H9 (cell line): ENCODE data around the gene CBR1. TPM values are rescaled to one million over a fixed set of nuclear protein-coding genes. Genes with fewer than 3 reads are reported as not detected.
A peak's percentile ranks its signal among the peaks of the same experiment; 100 is the strongest.

ENCODE experiments used
- DNase-seq: peaks from one replicate; pipeline ENCODE4 v3.0.0-alpha.2; 2017
- H2AFZ ChIP-seq: one replicate; pipeline ENCODE4 v1.6.1; 2013; ENCODE audit warnings: mild to moderate bottlenecking, low read length, control low read depth, moderate library complexity
- H2AK5ac ChIP-seq: 2 replicates; pipeline ENCODE4 v1.6.1; 2013; ENCODE audit warnings: low read length, control low read depth, mixed read lengths; ENCODE audit not compliant: insufficient read length
- H2BK120ac ChIP-seq: one replicate; pipeline ENCODE4 v1.6.1; 2013; ENCODE audit warnings: low read depth, mild to moderate bottlenecking, low read length, control low read depth, inconsistent platforms; ENCODE audit not compliant: poor library complexity, severe bottlenecking
- H2BK12ac ChIP-seq: 2 replicates; pipeline ENCODE4 v1.6.1; 2013; ENCODE audit warnings: low read length, control low read depth, mixed read lengths, low read depth; ENCODE audit not compliant: insufficient read length
- H2BK15ac ChIP-seq: 2 replicates; pipeline ENCODE4 v1.6.1; 2013; ENCODE audit warnings: low read depth, low read length, control low read depth
- H2BK20ac ChIP-seq: one replicate; pipeline ENCODE4 v1.6.1; 2013; ENCODE audit warnings: low read depth, mild to moderate bottlenecking, low read length, control low read depth, inconsistent platforms; ENCODE audit not compliant: poor library complexity, severe bottlenecking
- H2BK5ac ChIP-seq: 2 replicates; pipeline ENCODE4 v1.6.1; 2013; ENCODE audit warnings: low read length, control low read depth, mixed read lengths; ENCODE audit not compliant: insufficient read length
- H3K14ac ChIP-seq: 2 replicates; pipeline ENCODE4 v1.6.1; 2013; ENCODE audit warnings: low read length, control low read depth; ENCODE audit not compliant: insufficient read depth
- H3K18ac ChIP-seq: 2 replicates; pipeline ENCODE4 v1.6.1; 2013; ENCODE audit warnings: low read depth, mild to moderate bottlenecking, mixed read lengths, low read length, control low read depth; ENCODE audit not compliant: insufficient read length
- H3K23ac ChIP-seq: 2 replicates; pipeline ENCODE4 v1.6.1; 2013; ENCODE audit warnings: low read length, control low read depth, mixed read lengths, low read depth; ENCODE audit not compliant: insufficient read length
- H3K23me2 ChIP-seq: 2 replicates; pipeline ENCODE4 v1.6.1; 2013; ENCODE audit warnings: low read depth, mild to moderate bottlenecking, mixed read lengths, low read length, control low read depth; ENCODE audit not compliant: insufficient read length, poor library complexity, severe bottlenecking
- H3K27ac ChIP-seq: 2 replicates; pipeline ENCODE4 v1.5.1; 2013; ENCODE audit warnings: low read length, control low read depth, mixed read lengths, low read depth; ENCODE audit not compliant: insufficient read length
- H3K27me3 ChIP-seq: 2 replicates; pipeline ENCODE4 v1.6.1; 2013; ENCODE audit warnings: low read length, control low read depth, inconsistent platforms; ENCODE audit not compliant: insufficient read depth
- H3K4ac ChIP-seq: 2 replicates; pipeline ENCODE4 v1.6.1; 2013; ENCODE audit warnings: low read depth, mild to moderate bottlenecking, control low read depth, inconsistent platforms, low read length, moderate library complexity
- H3K4me1 ChIP-seq: 2 replicates; pipeline ENCODE4 v1.6.1; 2013; ENCODE audit warnings: low read length, control low read depth, inconsistent platforms; ENCODE audit not compliant: insufficient read depth
- H3K4me2 ChIP-seq: 2 replicates; pipeline ENCODE4 v1.6.1; 2013; ENCODE audit warnings: low read length, control low read depth, mixed read lengths; ENCODE audit not compliant: insufficient read length, insufficient read depth
- H3K56ac ChIP-seq: 2 replicates; pipeline ENCODE4 v1.6.1; 2013; ENCODE audit warnings: low read depth, mild to moderate bottlenecking, mixed read lengths, low read length, control low read depth; ENCODE audit not compliant: insufficient read length
- H3K79me1 ChIP-seq: 2 replicates; pipeline ENCODE4 v1.6.1; 2013; ENCODE audit warnings: low read depth, mild to moderate bottlenecking, moderate library complexity, low read length, control low read depth, inconsistent platforms; ENCODE audit not compliant: insufficient read depth, poor library complexity, severe bottlenecking
- H3K79me2 ChIP-seq: 2 replicates; pipeline ENCODE4 v1.6.1; 2013; ENCODE audit warnings: low read length, control low read depth, inconsistent platforms; ENCODE audit not compliant: insufficient read depth
- H3K9ac ChIP-seq: 2 replicates; pipeline ENCODE4 v1.6.1; 2013; ENCODE audit warnings: low read length, control low read depth, mixed read lengths; ENCODE audit not compliant: insufficient read length; ENCODE audit errors: extremely low read depth
- H3K9me3 ChIP-seq: one replicate; pipeline ENCODE4 v1.6.1; 2013; ENCODE audit warnings: low read depth, low read length, inconsistent platforms; ENCODE audit not compliant: control insufficient read depth
- H3T11ph ChIP-seq: one replicate; pipeline ENCODE4 v1.6.1; 2013; ENCODE audit warnings: mild to moderate bottlenecking, low read length, control low read depth, inconsistent platforms
- H4K20me1 ChIP-seq: one replicate; pipeline ENCODE4 v1.6.1; 2013; ENCODE audit not compliant: control insufficient read depth, insufficient read length, insufficient read depth
- H4K5ac ChIP-seq: 2 replicates; pipeline ENCODE4 v1.6.1; 2013; ENCODE audit warnings: low read depth, mild to moderate bottlenecking, mixed read lengths, low read length, control low read depth; ENCODE audit not compliant: insufficient read length
- H4K8ac ChIP-seq: replicated peaks from 2 replicates; pipeline ENCODE4 v1.6.1; 2013; ENCODE audit warnings: low read length, control low read depth, mixed read lengths, low read depth; ENCODE audit not compliant: insufficient read length
- H4K91ac ChIP-seq: 2 replicates; pipeline ENCODE4 v1.6.1; 2013; ENCODE audit warnings: low read depth, mild to moderate bottlenecking, moderate library complexity, mixed read lengths, low read length, control low read depth; ENCODE audit not compliant: insufficient read length
- H3K27ac Mint-ChIP-seq, 3 experiments: 2 replicates in 2 of 3; 3 replicates in 1 of 3; pipeline ENCODE4 v1.8.0; 2020 to 2021; ENCODE audit warnings: mixed read lengths in 3 of 3, mild to moderate bottlenecking in 1 of 3, moderate library complexity in 1 of 3
- H3K27me3 Mint-ChIP-seq: 2 replicates; pipeline ENCODE4 v1.8.0; 2021; ENCODE audit warnings: low read depth, mild to moderate bottlenecking, moderate library complexity, mixed read lengths
- H3K36me3 Mint-ChIP-seq, 3 experiments: 2 replicates in 2 of 3; 3 replicates in 1 of 3; pipeline ENCODE4 v1.8.0; 2020 to 2021; ENCODE audit warnings: low read depth in 3 of 3, mixed read lengths in 3 of 3; ENCODE audit not compliant: insufficient read depth in 1 of 3
- H3K4me1 Mint-ChIP-seq, 2 experiments: 2 replicates each; pipeline ENCODE4 v1.8.0; 2020; ENCODE audit warnings: mixed read lengths in 2 of 2
- H3K4me3 Mint-ChIP-seq, 2 experiments: 2 replicates in 1 of 2; 3 replicates in 1 of 2; pipeline ENCODE4 v1.8.0; 2020 to 2021; ENCODE audit warnings: mild to moderate bottlenecking in 2 of 2, mixed read lengths in 2 of 2, moderate library complexity in 1 of 2
- H3K9me3 Mint-ChIP-seq, 2 experiments: 2 replicates in 1 of 2; 3 replicates in 1 of 2; pipeline ENCODE4 v1.8.0; 2020; ENCODE audit warnings: mild to moderate bottlenecking in 2 of 2, mixed read lengths in 2 of 2, moderate library complexity in 1 of 2
- CTCF ChIP-seq: fragments of 200-600 bp; sonication (generic); conservative IDR thresholded peaks from 3 replicates; pipeline ENCODE4 v1.8.0; 2021; ENCODE audit warnings: antibody characterized with exemption, mild to moderate bottlenecking
- WGBS: extraction: QIAGEN DNeasy Blood & Tissue Kit; methylation state at CpG from one replicate; pipeline ENCODE4 v1.1.7; 2013; ENCODE audit warnings: missing lambda C conversion rate, low lambda C conversion rate, mixed read lengths; ENCODE audit not compliant: insufficient read length; ENCODE audit errors: extremely low coverage; 5-methylcytosine and 5-hydroxymethylcytosine counted together
- total RNA-seq: library from RNA; stranded (reverse); gene quantifications from 2 replicates; pipeline ENCODE4 v1.2.1, GENCODE V29; 2021

The CBR1 gene
- total RNA-seq, 1 experiment from 2014 or later = 5.7 TPM

- DNase-seq = no peak
- Histone ChIP-seq H2BK12ac (no peak overlapping the region), H4K5ac (no peak overlapping the region), H3K27ac (no peak overlapping the region), H2BK20ac (no peak overlapping the region), H3K9ac (no peak overlapping the region), H4K91ac (no peak overlapping the region), H3K79me2 (0 out of 2 replicates have a peak, but pooled peaks cover 2% of the 10 kb centered on the region), H2BK120ac (no peak overlapping the region), H3T11ph (no peak overlapping the region), H4K8ac (no peak overlapping the region), H3K23ac (no peak overlapping the region), H3K23me2 (no peaks in the 10 kb centered on the region), H4K20me1 (no peaks in the 10 kb centered on the region), H3K4ac (no peak overlapping the region), H2AK5ac (no peak overlapping the region), H2BK5ac (no peak overlapping the region), H3K4me1 (no peaks in the 10 kb centered on the region), H3K27me3 (no peaks in the 10 kb centered on the region), H2AFZ (no peak overlapping the region), H3K9me3 (no peaks in the 10 kb centered on the region), H3K14ac (no peak overlapping the region), H3K18ac (no peak overlapping the region), H2BK15ac (no peak overlapping the region), H3K79me1 (no peaks in the 10 kb centered on the region), H3K56ac (no peak overlapping the region), H3K4me2 (no peak overlapping the region)
- Mint-ChIP-seq H3K4me3 (no peak overlapping the region), H3K27me3 (no peaks in the 10 kb centered on the region), H3K27ac (peak overlapping the region in 1 of 3 experiments; percentile 70; a peak in 1 of 7 replicates), H3K4me1 (peaks cover 4 to 7% of the 10 kb centered on the region in 2 experiments; a peak in 3 of 4 replicates), H3K9me3 (no peaks in the 10 kb centered on the region), H3K36me3 (peaks cover 74 to 89% (median 87%) of the 10 kb centered on the region in 3 experiments; a peak in 6 of 7 replicates)
- no CpG with 5 or more reads among the region's 10 CpGs for WGBS
- no peak for TF ChIP-seq CTCF
These were observed 16.7 kb upstream of the CBR1 start for GRCh38 chr21:36052860-36053714.
